Measurements from ENCODE around the gene TSPAN5. TPM values are rescaled to one million over a fixed set of nuclear protein-coding genes. Genes with fewer than 3 reads are reported as not detected.
A peak's percentile ranks its signal among the peaks of the same experiment; 100 is the strongest.

Gene TSPAN5
- total and polyA plus RNA-seq, 2 experiments from 2014 or later, result 22.4 to 35.9 TPM

DNA sequence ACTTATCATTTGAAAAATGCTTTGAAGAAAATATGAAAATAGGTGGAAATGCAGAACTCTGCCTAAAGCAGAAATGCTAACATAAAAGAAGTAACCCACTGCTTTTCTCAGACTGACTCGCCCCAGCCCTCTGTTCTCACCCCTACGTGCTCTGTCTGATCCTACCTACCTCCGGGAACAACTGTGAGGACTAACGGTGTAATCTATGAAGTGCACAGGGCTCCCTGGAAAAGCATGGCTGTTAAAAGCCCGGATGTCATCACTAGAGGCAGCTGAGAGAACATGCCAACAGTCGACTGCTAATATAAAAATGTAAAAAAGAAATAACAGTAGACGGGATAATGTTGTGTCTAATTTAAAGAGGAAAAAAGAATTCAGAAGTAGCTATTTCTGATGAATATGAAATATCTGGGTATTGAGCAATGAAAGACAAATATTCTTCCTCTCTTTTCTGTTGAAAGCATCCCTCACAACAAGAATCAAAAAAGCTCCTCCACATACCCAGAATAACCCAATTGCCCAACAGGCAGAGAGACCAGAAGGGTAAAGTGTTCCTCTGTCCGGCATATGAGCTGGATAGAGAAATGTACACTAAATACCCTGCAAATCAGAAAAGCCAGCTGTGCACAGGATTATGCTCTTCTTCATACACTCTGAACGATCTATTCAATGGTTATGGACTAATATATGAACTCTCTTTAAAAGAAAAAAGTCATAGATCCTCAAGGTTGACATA lies 130.7 kb downstream of the TSPAN5 start:
- Histone ChIP-seq H3K4me2 (peak overlapping the region; percentile 43), H3K4me1 (ENCODE audit: insufficient read depth) (no peaks in the 10 kb centered on the region), H3K27me3 (no peaks in the 10 kb centered on the region), H2AFZ (no peak overlapping the region), H4K20me1 (ENCODE audit: insufficient read depth, poor library complexity, severe bottlenecking) (no peaks in the 10 kb centered on the region), H3K9me3 (ENCODE audit: low read depth) (no peaks in the 10 kb centered on the region), H3K79me2 (peaks cover 30% of the 10 kb centered on the region), H3K9me2 (replicated peaks; ENCODE audit: insufficient read depth) (no peaks in the 10 kb centered on the region), H3K27ac (peak overlapping the region; percentile 19), H3K4me3 (no peak overlapping the region), H3K36me3 (replicated peaks; ENCODE audit: insufficient read depth, low read depth) (no peaks in the 10 kb centered on the region)
- no peak for DNase-seq (ENCODE audit: low spot score)
- 75% methylated on average over 9 of the region's 9 CpGs for WGBS (ENCODE audit: low lambda C conversion rate, missing lambda C conversion rate)
- TF ChIP-seq, protein P1, sequence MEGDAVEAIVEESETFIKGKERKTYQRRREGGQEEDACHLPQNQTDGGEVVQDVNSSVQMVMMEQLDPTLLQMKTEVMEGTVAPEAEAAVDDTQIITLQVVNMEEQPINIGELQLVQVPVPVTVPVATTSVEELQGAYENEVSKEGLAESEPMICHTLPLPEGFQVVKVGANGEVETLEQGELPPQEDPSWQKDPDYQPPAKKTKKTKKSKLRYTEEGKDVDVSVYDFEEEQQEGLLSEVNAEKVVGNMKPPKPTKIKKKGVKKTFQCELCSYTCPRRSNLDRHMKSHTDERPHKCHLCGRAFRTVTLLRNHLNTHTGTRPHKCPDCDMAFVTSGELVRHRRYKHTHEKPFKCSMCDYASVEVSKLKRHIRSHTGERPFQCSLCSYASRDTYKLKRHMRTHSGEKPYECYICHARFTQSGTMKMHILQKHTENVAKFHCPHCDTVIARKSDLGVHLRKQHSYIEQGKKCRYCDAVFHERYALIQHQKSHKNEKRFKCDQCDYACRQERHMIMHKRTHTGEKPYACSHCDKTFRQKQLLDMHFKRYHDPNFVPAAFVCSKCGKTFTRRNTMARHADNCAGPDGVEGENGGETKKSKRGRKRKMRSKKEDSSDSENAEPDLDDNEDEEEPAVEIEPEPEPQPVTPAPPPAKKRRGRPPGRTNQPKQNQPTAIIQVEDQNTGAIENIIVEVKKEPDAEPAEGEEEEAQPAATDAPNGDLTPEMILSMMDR (IDR thresholded peaks at IDR 0.05; ENCODE audit: poor library complexity), result no peak
- no peak for TF ChIP-seq EZH2 (IDR thresholded peaks at IDR 0.05; ENCODE audit: borderline replicate concordance)
- TF ChIP-seq EZH2phosphoT487 (IDR thresholded peaks at IDR 0.05; ENCODE audit: low read depth, severe bottlenecking, unreplicated experiment), result no peak

DNA sequence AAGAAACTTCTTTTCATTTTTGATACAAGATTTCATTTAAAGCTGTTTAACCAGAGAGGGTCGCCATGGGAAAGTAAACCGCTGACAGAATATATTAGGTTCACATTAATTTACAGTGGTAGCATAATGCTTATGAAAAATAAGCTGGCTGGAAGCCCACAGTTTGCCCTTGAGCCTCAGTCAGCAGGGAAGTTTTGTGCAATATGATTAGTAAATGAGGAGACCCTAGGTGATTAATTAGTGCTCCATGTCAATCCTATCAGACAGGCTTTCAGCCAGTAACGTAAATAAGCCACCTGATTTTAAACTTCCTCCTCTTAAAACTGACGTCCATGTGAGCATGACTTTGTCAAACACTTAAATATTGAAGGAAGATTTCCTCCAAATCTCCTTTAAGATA lies 134.2 kb downstream of the TSPAN5 start:
- WGBS (ENCODE audit: low lambda C conversion rate, missing lambda C conversion rate), result 73% methylated on average over 4 of the region's 4 CpGs
- H4K20me1 ChIP-seq (ENCODE audit: insufficient read depth, poor library complexity, severe bottlenecking), result no peaks in the 10 kb centered on the region
- DNase-seq (ENCODE audit: low spot score), result no peak
- peaks cover 33% of the 10 kb centered on the region for H3K79me2 ChIP-seq
- H3K27me3 ChIP-seq, result no peaks in the 10 kb centered on the region
- H3K9me3 ChIP-seq (ENCODE audit: low read depth), result no peaks in the 10 kb centered on the region
- no peaks in the 10 kb centered on the region for H3K4me1 ChIP-seq (ENCODE audit: insufficient read depth)
- H3K9me2 ChIP-seq (replicated peaks; ENCODE audit: insufficient read depth), result no peaks in the 10 kb centered on the region
- TF ChIP-seq, protein P1 (IDR thresholded peaks at IDR 0.05; ENCODE audit: poor library complexity), result no peak
- TF ChIP-seq EZH2phosphoT487 (IDR thresholded peaks at IDR 0.05; ENCODE audit: low read depth, severe bottlenecking, unreplicated experiment), result no peak
- no peak for TF ChIP-seq EZH2 (IDR thresholded peaks at IDR 0.05; ENCODE audit: borderline replicate concordance)
- H2AFZ ChIP-seq, result no peak overlapping the region
- H3K36me3 ChIP-seq (replicated peaks; ENCODE audit: insufficient read depth, low read depth), result no peaks in the 10 kb centered on the region
- H3K27ac ChIP-seq, result no peak overlapping the region
- no peak overlapping the region for H3K4me3 ChIP-seq
- H3K4me2 ChIP-seq, result no peak overlapping the region

DNA sequence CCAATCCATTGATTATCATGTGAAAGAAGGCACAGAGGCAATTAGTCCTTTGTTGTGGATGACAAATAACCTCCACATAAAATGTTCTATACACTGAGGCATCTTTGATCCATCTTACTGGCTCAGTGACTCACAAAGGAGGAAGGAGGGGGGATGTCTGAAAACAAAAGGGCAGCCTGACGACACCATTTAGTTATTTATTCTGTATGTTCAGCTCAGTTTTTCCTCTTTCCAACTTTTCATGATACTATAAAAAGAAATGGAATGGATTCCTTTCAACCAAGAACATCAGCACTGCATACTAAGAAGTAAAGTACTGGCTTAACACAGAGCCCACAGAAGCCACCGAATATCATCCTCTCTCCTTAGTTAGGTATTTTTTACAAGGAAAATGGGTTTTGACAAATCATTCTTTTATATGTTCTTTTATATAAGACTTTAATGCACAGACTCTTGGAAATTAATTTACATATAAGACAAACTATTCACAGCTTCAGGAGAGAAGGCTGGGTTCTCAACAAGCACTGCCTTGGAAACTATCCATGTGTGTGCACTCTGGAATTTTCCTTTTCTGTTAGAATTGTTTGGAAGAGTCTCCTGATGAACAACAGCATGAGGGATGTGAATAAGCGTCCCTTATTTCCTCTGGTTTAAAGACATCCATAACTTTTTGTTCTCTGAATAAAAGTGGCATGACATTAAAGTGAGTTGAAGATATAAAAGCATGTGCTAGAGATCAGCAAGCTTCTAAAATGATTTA lies 135.6 kb downstream of the TSPAN5 start:
- 56% methylated on average over 3 of the region's 3 CpGs for WGBS (ENCODE audit: low lambda C conversion rate, missing lambda C conversion rate)

DNA sequence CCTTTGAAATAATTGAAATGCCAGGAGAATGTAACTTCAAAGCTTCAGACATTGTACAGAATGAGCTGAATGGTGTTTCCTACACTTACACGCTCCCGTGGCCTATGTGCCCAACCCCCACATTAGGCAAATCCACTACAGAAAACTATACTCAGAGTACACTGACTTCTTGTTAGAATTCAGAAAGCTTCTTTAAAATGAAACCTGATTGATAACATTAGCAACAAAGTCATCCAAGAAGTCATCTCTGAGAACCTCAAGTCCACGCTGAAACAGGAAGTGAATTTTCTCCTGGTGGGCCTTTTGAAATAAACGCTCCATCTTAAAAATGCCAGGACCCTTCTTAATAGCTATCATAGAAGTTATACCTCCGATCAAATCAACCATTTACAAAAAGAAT lies 136.3 kb downstream of the TSPAN5 start:
- Histone ChIP-seq H3K4me3 (no peak overlapping the region), H3K27ac (peak overlapping the region; percentile 8), H3K27me3 (no peaks in the 10 kb centered on the region), H2AFZ (no peak overlapping the region), H3K9me3 (ENCODE audit: low read depth) (no peaks in the 10 kb centered on the region), H3K79me2 (peaks cover 29% of the 10 kb centered on the region), H3K9me2 (replicated peaks; ENCODE audit: insufficient read depth) (no peaks in the 10 kb centered on the region), H3K4me1 (ENCODE audit: insufficient read depth) (peaks cover 12% of the 10 kb centered on the region), H3K4me2 (no peak overlapping the region), H4K20me1 (ENCODE audit: insufficient read depth, poor library complexity, severe bottlenecking) (no peaks in the 10 kb centered on the region), H3K36me3 (replicated peaks; ENCODE audit: insufficient read depth, low read depth) (no peaks in the 10 kb centered on the region)
- WGBS (ENCODE audit: low lambda C conversion rate, missing lambda C conversion rate), result 76% methylated on average over 5 of the region's 5 CpGs
- no peak for DNase-seq (ENCODE audit: low spot score)
- TF ChIP-seq EZH2phosphoT487 (IDR thresholded peaks at IDR 0.05; ENCODE audit: low read depth, severe bottlenecking, unreplicated experiment) (no peak), EZH2 (IDR thresholded peaks at IDR 0.05; ENCODE audit: borderline replicate concordance) (no peak)
- TF ChIP-seq, protein P1 (IDR thresholded peaks at IDR 0.05; ENCODE audit: poor library complexity), result no peak

More for the DNA sequence above, 135.6 kb downstream of the TSPAN5 start:
- Histone ChIP-seq H3K4me2 (no peak overlapping the region), H3K9me2 (replicated peaks; ENCODE audit: insufficient read depth) (no peaks in the 10 kb centered on the region), H4K20me1 (ENCODE audit: insufficient read depth, poor library complexity, severe bottlenecking) (no peaks in the 10 kb centered on the region), H3K4me3 (no peak overlapping the region), H2AFZ (no peak overlapping the region), H3K27me3 (no peaks in the 10 kb centered on the region), H3K36me3 (replicated peaks; ENCODE audit: insufficient read depth, low read depth) (no peaks in the 10 kb centered on the region), H3K27ac (peak overlapping the region; percentile 48), H3K9me3 (ENCODE audit: low read depth) (no peaks in the 10 kb centered on the region), H3K4me1 (ENCODE audit: insufficient read depth) (peaks cover 6% of the 10 kb centered on the region), H3K79me2 (peaks cover 29% of the 10 kb centered on the region)
- peak; percentile 22 for DNase-seq (ENCODE audit: low spot score)
- TF ChIP-seq EZH2 (IDR thresholded peaks at IDR 0.05; ENCODE audit: borderline replicate concordance), result no peak
- no peak for TF ChIP-seq EZH2phosphoT487 (IDR thresholded peaks at IDR 0.05; ENCODE audit: low read depth, severe bottlenecking, unreplicated experiment)

Measured in hepatocyte (in vitro differentiated cells).